HL-60 (cell line): Measurements from ENCODE around the gene PPP1R1C.

Experiments
- CTCF ChIP-seq: IDR thresholded peaks from one replicate; pipeline ENCODE4 v1.5.1; 2011; ENCODE audit warnings: low read length, control low read depth, inconsistent platforms; ENCODE audit not compliant: insufficient read depth
- POLR2AphosphoS5 ChIP-seq: IDR thresholded peaks from 2 replicates; pipeline ENCODE4 v1.6.1; 2012; ENCODE audit warnings: low read depth
- REST ChIP-seq: IDR thresholded peaks from 2 replicates; pipeline ENCODE4 v1.6.1; 2012; ENCODE audit warnings: low read depth; ENCODE audit not compliant: insufficient replicate concordance

- TF ChIP-seq CTCF (no peak), REST (no peak), POLR2AphosphoS5 (no peak)
These were observed 630 bp upstream of the PPP1R1C start for GRCh38 chr2:181984814-181985631.
